Heart left ventricle (tissue), 16 donors: ENCODE results near the gene DUS4L. TPM values are rescaled to one million over a fixed set of nuclear protein-coding genes. Genes with fewer than 3 reads are reported as not detected.

Experiments used
- ATAC-seq, 4 donors: fragments of 200-7000 bp; cut with Tn5 transposase; one replicate each; pipeline ENCODE4 v1.9.1; 2020 to 2022; ENCODE audit warnings: moderate library complexity in 4 of 4, mild to moderate bottlenecking in 3 of 4, moderate number of reproducible peaks in 1 of 4
- DNase-seq, 5 donors: peaks; one replicate each; pipeline ENCODE4 v3.0.0-alpha.2; 2020
- H3K27ac ChIP-seq, 12 donors: fragments of 200-600 bp; sonication (generic) in 4 of 12; one replicate each; pipeline versions ENCODE4 v1.5.0 to v1.8.0; 2016 to 2022; ENCODE audit warnings: mild to moderate bottlenecking in 2 of 12
- H3K27me3 ChIP-seq, 9 donors: fragments of 200-600 bp; sonication (generic) in 2 of 9; one replicate each; pipeline versions ENCODE4 v1.5.1 to v1.8.0; 2016 to 2022; ENCODE audit warnings: mild to moderate bottlenecking in 3 of 9
- H3K36me3 ChIP-seq, 9 donors: fragments of 200-600 bp; sonication (generic) in 2 of 9; one replicate each; pipeline versions ENCODE4 v1.5.0 to v1.8.0; 2018 to 2022; ENCODE audit warnings: mild to moderate bottlenecking in 2 of 9
- H3K4me1 ChIP-seq, 12 donors: fragments of 200-600 bp; sonication (generic) in 4 of 12; one replicate each; pipeline versions ENCODE4 v1.5.0 to v1.8.0; 2016 to 2022; ENCODE audit warnings: mild to moderate bottlenecking in 3 of 12
- H3K4me3 ChIP-seq, 12 donors: fragments of 200-600 bp; sonication (generic) in 4 of 12; one replicate each; pipeline versions ENCODE4 v1.5.0 to v1.8.0; 2017 to 2022; ENCODE audit warnings: mild to moderate bottlenecking in 9 of 12, moderate library complexity in 4 of 12
- H3K9me3 ChIP-seq, 12 donors: fragments of 200-600 bp; sonication (generic) in 4 of 12; one replicate each; pipeline versions ENCODE4 v1.5.0 to v1.8.0; 2016 to 2022; ENCODE audit warnings: mild to moderate bottlenecking in 1 of 12
- POLR2A ChIP-seq, 2 donors: fragments of 450-650 bp; IDR thresholded peaks; one replicate each; pipeline ENCODE4 v1.6.1; 2017; ENCODE audit warnings: antibody characterized with exemption in 2 of 2, mild to moderate bottlenecking in 2 of 2, moderate library complexity in 2 of 2
- WGBS, 4 donors: extraction: QIAGEN DNeasy Blood & Tissue Kit in 2 of 4; methylation state at CpG; one replicate each; pipeline versions ENCODE4 v1.1.5 to v1.1.7; 2013 to 2018; 5-methylcytosine and 5-hydroxymethylcytosine counted together
- intact Hi-C, 10 donors: fragments of 100-400 bp; cut with DNase I; formaldehyde crosslinking; loops; one replicate each; pipeline versions ENCODE4 v1.11.1 to v1.14.2; 2022
- polyA plus RNA-seq, 2 donors: library from polyadenylated mRNA; stranded (reverse); fragments of 200-250 nt; gene quantifications; one replicate each; pipeline ENCODE4 v1.2.3, GENCODE V29; 2013
- total RNA-seq, 9 donors: library from RNA; depleted of rRNA in 2 of 9; stranded (reverse); fragments of >200 nt in 2 of 9; fragmentation: NEBNext Ultra II Directional in 3 of 9; extraction: Animal tissue kit (Norgen Biotek cat#: 25700) in 3 of 9; gene quantifications; one replicate each; pipeline versions ENCODE4 v1.1.0 to v1.2.4, GENCODE V29; 2016 to 2023
- TF ChIP-seq, protein P1 (sequence below), 12 donors: fragments of 200-600 bp; sonication (generic) in 4 of 12; IDR thresholded peaks; one replicate each; pipeline versions ENCODE4 v1.5.0 to v1.8.0; 2018 to 2022; ENCODE audit warnings: antibody characterized with exemption in 12 of 12, mild to moderate bottlenecking in 5 of 12
- donor health status: ischemic (EF 13 %, LVEDD 7.1; RV severe dilation, severe dysfunction).
- donor health status: healthy with polysubstance abuse.
- donor health status: DM: no; HTN: yes; CAD: no.
- donor health status: DM: no; HTN: no; CAD: no.
- donor health status: ischemic (EF 25% LVEDD 6.9; RV normal size, moderate dysfunction).
- donor health status: ischemic (EF 25% LVEDD 5.7; RV mildly dilated, moderate dysfunction).
- donor health status: healthy.
- donor health status: DM: yes; HTN: yes; CAD: no.
- donor health status: ischemic (EF 35%, LVEDD 5.7; RV mildly dilated, moderate dysfunction).
- donor health status: nonischemic (EF 11% LVEDD 7.7; RV severe dilation, severe dysfunction).
- donor health status: DM: yes; HTN: yes; CAD: no.
- donor health status: PGD.
- donor health status: ischemic (EF 29% LVEDD 5.4; RV normal size, mild dysfunction).
- donor health status: nonischemic (EF 23%, LVEDD 6.1; RV moderate dilation, normal function).

The DUS4L gene
- total and polyA plus RNA-seq, 11 donors: 4.5 to 11.7 (median 8.7) TPM

DNA sequence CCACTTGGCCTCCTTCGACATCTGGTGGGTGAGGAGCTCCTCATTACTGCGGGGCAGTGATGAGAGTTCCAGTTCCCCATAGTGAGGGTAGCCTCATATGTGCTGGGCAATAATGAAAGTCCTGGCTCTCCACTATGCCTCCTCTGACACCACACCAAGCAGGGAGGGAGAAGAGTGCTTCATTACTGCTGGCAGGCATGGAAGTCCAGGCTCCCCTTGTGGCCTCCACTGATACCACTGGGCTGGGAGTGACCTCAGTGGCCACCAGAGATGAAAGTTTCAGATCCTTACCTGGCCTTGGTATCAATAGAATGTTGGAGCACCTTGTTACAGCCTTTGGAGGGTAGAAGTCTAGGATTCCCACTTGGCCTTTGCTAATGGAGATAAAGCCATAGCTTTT, 6.5 kb downstream of the DUS4L start:
- Histone ChIP-seq H3K4me3 (no peak overlapping the region), H3K27ac (no peak overlapping the region), H3K9me3 (no peaks in the 10 kb centered on the region), H3K36me3 (peaks cover 0 to 48% (median 23%) of the 10 kb centered on the region in 9 donors), H3K4me1 (peaks cover 0 to 1% (median 0%) of the 10 kb centered on the region in 12 donors), H3K27me3 (no peaks in the 10 kb centered on the region)
- WGBS, 4 donors: 93 to 98% (median 97%) methylated on average over 2 of the region's 2 CpGs
- ATAC-seq: no peak
- TF ChIP-seq, protein P1, sequence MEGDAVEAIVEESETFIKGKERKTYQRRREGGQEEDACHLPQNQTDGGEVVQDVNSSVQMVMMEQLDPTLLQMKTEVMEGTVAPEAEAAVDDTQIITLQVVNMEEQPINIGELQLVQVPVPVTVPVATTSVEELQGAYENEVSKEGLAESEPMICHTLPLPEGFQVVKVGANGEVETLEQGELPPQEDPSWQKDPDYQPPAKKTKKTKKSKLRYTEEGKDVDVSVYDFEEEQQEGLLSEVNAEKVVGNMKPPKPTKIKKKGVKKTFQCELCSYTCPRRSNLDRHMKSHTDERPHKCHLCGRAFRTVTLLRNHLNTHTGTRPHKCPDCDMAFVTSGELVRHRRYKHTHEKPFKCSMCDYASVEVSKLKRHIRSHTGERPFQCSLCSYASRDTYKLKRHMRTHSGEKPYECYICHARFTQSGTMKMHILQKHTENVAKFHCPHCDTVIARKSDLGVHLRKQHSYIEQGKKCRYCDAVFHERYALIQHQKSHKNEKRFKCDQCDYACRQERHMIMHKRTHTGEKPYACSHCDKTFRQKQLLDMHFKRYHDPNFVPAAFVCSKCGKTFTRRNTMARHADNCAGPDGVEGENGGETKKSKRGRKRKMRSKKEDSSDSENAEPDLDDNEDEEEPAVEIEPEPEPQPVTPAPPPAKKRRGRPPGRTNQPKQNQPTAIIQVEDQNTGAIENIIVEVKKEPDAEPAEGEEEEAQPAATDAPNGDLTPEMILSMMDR (IDR thresholded peaks at IDR 0.05): no peak
- TF ChIP-seq POLR2A (IDR thresholded peaks at IDR 0.05): no peak
- no peak for DNase-seq
- intact Hi-C loops: loop anchor here in 2 of 10 donors (10.0 kb wide), 2 partner anchors 95 to 105 kb away; partner anchors contain the start of gene GPR22 (in 1 of the 2)

DNA sequence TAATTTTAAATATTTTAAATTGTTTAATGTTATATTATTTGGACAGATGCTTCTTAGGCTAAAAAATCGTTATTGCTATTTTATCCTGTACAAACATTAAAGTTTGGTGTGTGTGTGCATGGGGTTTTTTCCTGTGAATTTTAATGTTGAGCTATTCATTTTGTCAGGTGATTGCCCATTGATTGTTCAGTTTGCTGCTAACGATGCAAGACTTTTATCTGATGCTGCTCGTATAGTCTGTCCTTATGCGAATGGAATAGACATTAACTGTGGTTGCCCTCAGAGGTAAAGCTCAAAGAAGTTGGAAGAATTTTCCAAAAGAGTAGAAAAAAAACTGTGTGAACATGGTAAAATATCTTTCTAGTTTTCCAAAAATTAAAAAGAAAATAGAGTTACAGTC, 9.8 kb downstream of the DUS4L start:
- peaks cover 0 to 4% (median 0%) of the 10 kb centered on the region in 12 donors for H3K4me1 ChIP-seq
- H3K27ac ChIP-seq: no peak overlapping the region
- WGBS, 4 donors: 82 to 86% (median 83%) methylated on average over 4 of the region's 4 CpGs
- TF ChIP-seq POLR2A (IDR thresholded peaks at IDR 0.05): no peak
- TF ChIP-seq, protein P1 (IDR thresholded peaks at IDR 0.05): no peak
- H3K9me3 ChIP-seq: no peaks in the 10 kb centered on the region
- intact Hi-C loops: loop anchor here in 2 of 10 donors (10.0 kb wide), 2 partner anchors 99 to 109 kb away; partner anchors contain the start of gene GPR22 (in 1 of the 2)
- H3K4me3 ChIP-seq: no peak overlapping the region
- H3K27me3 ChIP-seq: no peaks in the 10 kb centered on the region
- H3K36me3 ChIP-seq: peaks cover 0 to 46% (median 27%) of the 10 kb centered on the region in 9 donors
- no peak for DNase-seq
- ATAC-seq: no peak

DNA sequence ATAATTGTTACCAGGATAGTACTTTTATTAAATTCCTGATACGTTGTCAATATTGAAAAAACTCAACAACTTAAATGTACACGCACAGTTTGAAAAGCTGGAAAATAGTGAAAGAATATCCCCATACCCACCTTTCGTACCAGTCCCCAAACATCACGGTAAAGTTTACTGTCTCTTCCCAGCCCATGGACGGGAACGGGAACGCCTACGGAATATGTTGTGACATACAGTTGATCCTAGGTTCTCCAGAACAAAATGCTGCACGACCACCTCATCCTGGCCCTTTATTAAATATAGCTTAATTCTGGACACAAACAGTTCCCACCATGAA, 15.7 kb downstream of the DUS4L start:
- intact Hi-C loops: loop anchor here in 3 of 10 donors (5.0 to 10.0 kb wide), 3 partner anchors 105 to 115 kb away; partner anchors contain the start of gene GPR22 (in 2 of the 3)

More for the DNA sequence above, 15.7 kb downstream of the DUS4L start:
- ATAC-seq (peak in 3 of 4 donors; percentile 8 to 36 (median 35)), DNase-seq (no peak)
- Histone ChIP-seq H3K4me1 (peaks cover 0 to 44% (median 26%) of the 10 kb centered on the region in 12 donors), H3K9me3 (no peaks in the 10 kb centered on the region), H3K4me3 (peak overlapping the region; percentile 74 to 89 (median 81)), H3K27ac (peak overlapping the region; percentile 95 to 99 (median 97)), H3K36me3 (peaks cover 0 to 25% (median 14%) of the 10 kb centered on the region in 9 donors), H3K27me3 (no peaks in the 10 kb centered on the region)
- no peak for TF ChIP-seq POLR2A (IDR thresholded peaks at IDR 0.05)
- TF ChIP-seq, protein P1 (IDR thresholded peaks at IDR 0.05): no peak
- WGBS, 4 donors: 1% methylated on average over 9 of the region's 9 CpGs
